DMS 273 (cell line): Measurements from ENCODE around the gene HOXA6.

Experiments used
- DNase-seq: peaks from one replicate; lab custom pipeline; 2025; ENCODE audit not compliant: unreplicated experiment; lab: John Stamatoyannopoulos, UW

The HOXA6 gene

GRCh38 chr7:27111751-27112277 is 35.8 kb downstream of the HOXA6 start:
- DNase-seq, result no peak

GRCh38 chr7:27111042-27111750 is 36.4 kb downstream of the HOXA6 start:
- no peak for DNase-seq

GRCh38 chr7:27110186-27111031 is 37.2 kb downstream of the HOXA6 start:
- DNase-seq, result no peak

- DNase-seq, result no peak
These were observed 37.9 kb downstream of the HOXA6 start for GRCh38 chr7:27109466-27110185.

GRCh38 chr7:27108390-27109127 is 39.0 kb downstream of the HOXA6 start:
- no peak for DNase-seq

- no peak for DNase-seq
These were observed 39.9 kb downstream of the HOXA6 start for GRCh38 chr7:27107391-27108381.

GRCh38 chr7:27106901-27107240 is 40.7 kb downstream of the HOXA6 start:
- DNase-seq, result no peak

GRCh38 chr7:27106181-27106900 is 41.2 kb downstream of the HOXA6 start:
- DNase-seq, result no peak

- DNase-seq, result no peak
These were observed 42.1 kb downstream of the HOXA6 start for GRCh38 chr7:27105301-27106031.

GRCh38 chr7:27104341-27105058 is 43.1 kb downstream of the HOXA6 start:
- no peak for DNase-seq

- peak; percentile 48 for DNase-seq
These were observed 43.9 kb downstream of the HOXA6 start for GRCh38 chr7:27103489-27104226.

- no peak for DNase-seq
These were observed 44.8 kb downstream of the HOXA6 start, which contains the start of gene HOXA2 for GRCh38 chr7:27102581-27103442. HOXA2 (minus strand) TSS chr7:27102683; CDS start chr7:27102500, 183 bp downstream.

- DNase-seq, result no peak
These were observed 45.5 kb downstream of the HOXA6 start for GRCh38 chr7:27101957-27102580.

GRCh38 chr7:27101171-27101956 is 46.2 kb downstream of the HOXA6 start:
- DNase-seq, result no peak

GRCh38 chr7:27100694-27101170 is 46.8 kb downstream of the HOXA6 start:
- DNase-seq, result no peak
